ENCODE results near the gene FERMT3.

Gene FERMT3

DNA sequence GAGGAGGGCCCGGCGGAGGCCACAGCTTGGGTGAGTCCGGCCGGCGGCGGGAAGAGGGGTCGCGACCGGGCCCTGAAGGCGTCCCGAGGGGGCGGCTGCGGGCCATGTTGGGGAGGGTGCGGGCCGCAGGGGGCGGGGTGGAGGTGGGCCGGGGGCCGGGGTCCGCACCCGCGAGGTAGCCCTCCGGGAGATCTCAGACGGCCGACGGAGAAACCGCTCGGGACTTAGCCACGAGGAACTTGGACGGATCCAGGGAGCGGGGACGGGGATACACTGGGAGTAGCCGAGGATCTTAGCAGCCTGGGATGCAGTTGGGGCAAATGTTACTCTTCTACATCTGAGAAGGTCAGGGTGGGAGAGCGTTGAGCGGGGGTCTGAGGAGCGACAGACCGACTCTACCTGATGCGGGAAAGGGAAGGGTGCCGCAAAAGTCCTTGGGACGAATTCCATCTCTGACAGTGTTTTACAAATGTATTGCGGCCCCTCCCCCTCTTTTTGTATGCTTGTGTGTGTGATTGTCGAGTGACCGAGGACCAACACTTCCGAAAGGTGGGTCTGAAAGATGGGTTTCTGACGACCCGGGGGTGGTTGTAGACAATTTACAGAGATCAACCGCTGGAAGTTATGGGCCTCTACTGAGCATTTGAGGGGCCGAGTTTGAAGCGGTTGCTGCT, 19.9 kb upstream of the FERMT3 start:
- no peak for TF ChIP-seq CTCF (IDR thresholded peaks at IDR 0.05; ENCODE audit: low read depth, low read length)
- DNase-seq (ENCODE audit: low read depth, low spot score) = no peak
- H3K4me3 ChIP-seq (ENCODE audit: low read depth, low read length) = no peak overlapping the region
- in situ Hi-C loops (cut with HindIII; ENCODE audit: low sequenced_read_pairs) = no loop called here

- TF ChIP-seq CTCF (IDR thresholded peaks at IDR 0.05; ENCODE audit: low read depth, low read length) = no peak
- no peak overlapping the region for H3K4me3 ChIP-seq (ENCODE audit: low read depth, low read length)
- no peak for DNase-seq (ENCODE audit: low read depth, low spot score)
- in situ Hi-C loops (cut with HindIII; ENCODE audit: low sequenced_read_pairs) = no loop called here
Measured at GRCh38 chr11:64192434-64192833, 14.1 kb upstream of the FERMT3 start.

DNA sequence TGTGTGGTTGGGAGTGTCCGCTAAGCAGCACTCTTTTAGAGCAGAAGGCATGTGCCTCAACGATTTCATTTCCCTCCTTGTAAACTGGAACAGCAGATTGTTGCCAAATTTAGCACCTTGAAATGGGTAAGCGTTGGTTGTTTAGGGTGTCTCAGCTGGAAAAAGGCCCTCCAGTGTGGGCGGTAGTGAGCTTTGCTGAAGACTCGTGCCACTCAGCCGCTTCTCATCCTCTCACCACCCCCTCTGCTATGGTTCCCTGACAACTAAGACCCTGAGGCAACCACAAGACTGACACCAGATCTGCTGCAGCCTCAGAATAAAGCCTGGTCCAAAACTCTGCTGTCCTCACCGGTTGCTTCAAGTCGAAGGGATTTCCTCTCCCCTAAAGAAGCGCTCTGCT, 9.9 kb upstream of the FERMT3 start:
- no peak for DNase-seq (ENCODE audit: low read depth, low spot score)
- in situ Hi-C loops (cut with HindIII; ENCODE audit: low sequenced_read_pairs) = no loop called here
- TF ChIP-seq CTCF (IDR thresholded peaks at IDR 0.05; ENCODE audit: low read depth, low read length) = no peak
- H3K4me3 ChIP-seq (ENCODE audit: low read depth, low read length) = no peak overlapping the region

- TF ChIP-seq CTCF (IDR thresholded peaks at IDR 0.05; ENCODE audit: low read depth, low read length) = no peak
- in situ Hi-C loops (cut with HindIII; ENCODE audit: low sequenced_read_pairs) = no loop called here
- H3K4me3 ChIP-seq (ENCODE audit: low read depth, low read length) = no peak overlapping the region
- no peak for DNase-seq (ENCODE audit: low read depth, low spot score)
Measured at GRCh38 chr11:64198511-64198910, 8.0 kb upstream of the FERMT3 start.

- no peak for TF ChIP-seq CTCF (IDR thresholded peaks at IDR 0.05; ENCODE audit: low read depth, low read length)
- no peak overlapping the region for H3K4me3 ChIP-seq (ENCODE audit: low read depth, low read length)
- in situ Hi-C loops (cut with HindIII; ENCODE audit: low sequenced_read_pairs) = no loop called here
- no peak for DNase-seq (ENCODE audit: low read depth, low spot score)
Measured at GRCh38 chr11:64201543-64201942, 5.0 kb upstream of the FERMT3 start.

DNA sequence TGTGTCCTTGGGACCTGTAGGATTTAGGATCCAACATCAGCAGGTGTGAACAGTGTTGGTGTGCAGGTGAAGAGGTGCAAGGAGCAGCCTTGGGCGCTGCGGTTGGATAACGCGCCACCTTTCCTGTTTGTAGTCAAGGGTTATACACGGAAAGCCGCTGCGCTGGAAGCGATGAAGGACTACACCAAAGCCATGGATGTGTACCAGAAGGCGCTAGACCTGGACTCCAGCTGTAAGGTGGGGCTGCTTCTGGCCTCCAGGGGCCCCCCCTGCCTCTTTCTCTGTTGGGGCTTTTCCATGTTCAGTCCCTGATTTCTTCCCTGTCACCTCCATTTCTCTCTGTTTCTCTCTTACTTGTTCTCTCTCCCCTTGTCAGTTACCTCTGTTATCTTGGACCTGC, 3.5 kb upstream of the FERMT3 start:
- in situ Hi-C loops (cut with HindIII; ENCODE audit: low sequenced_read_pairs) = no loop called here
- no peak overlapping the region for H3K4me3 ChIP-seq (ENCODE audit: low read depth, low read length)
- TF ChIP-seq CTCF (IDR thresholded peaks at IDR 0.05; ENCODE audit: low read depth, low read length) = no peak
- DNase-seq (ENCODE audit: low read depth, low spot score) = no peak

Measured in astrocyte of the spinal cord (primary cell).